HG03342 (cell line): ENCODE data around the gene FGD3.

Source experiments
- ATAC-seq: cut with Tn5 transposase; IDR thresholded peaks from one replicate; pipeline ENCODE4 v1.9.1; 2021; ENCODE audit warnings: mild to moderate bottlenecking, moderate library complexity; ENCODE audit not compliant: unreplicated experiment

Gene FGD3

GRCh38 chr9:93068956-93069355, 121.6 kb downstream of the FGD3 start:
- ATAC-seq = no peak

GRCh38 chr9:93071464-93071863, 124.1 kb downstream of the FGD3 start:
- ATAC-seq = no peak

DNA sequence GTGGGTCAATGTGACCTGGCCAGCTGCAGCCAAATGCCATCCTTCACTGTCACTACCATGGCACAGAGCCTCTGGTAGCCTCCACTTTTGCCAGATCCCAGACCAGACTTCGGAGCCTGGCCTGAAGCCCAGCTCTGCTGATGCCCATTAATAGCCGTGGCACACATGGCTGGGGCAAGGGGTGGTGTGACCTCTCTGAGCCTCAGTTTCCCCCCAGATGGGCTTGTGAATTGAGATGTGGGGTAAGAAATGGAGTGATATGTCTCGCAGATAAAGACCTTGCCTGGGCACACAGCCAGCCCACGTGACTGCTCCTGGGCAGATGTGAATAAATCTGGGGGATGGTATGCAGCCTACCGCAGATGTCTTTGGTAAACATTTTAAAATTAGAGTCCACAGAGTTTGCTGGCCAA, 125.1 kb downstream of the FGD3 start:
- no peak for ATAC-seq

- no peak for ATAC-seq
Observed at GRCh38 chr9:93076101-93076791, 128.9 kb downstream of the FGD3 start.

DNA sequence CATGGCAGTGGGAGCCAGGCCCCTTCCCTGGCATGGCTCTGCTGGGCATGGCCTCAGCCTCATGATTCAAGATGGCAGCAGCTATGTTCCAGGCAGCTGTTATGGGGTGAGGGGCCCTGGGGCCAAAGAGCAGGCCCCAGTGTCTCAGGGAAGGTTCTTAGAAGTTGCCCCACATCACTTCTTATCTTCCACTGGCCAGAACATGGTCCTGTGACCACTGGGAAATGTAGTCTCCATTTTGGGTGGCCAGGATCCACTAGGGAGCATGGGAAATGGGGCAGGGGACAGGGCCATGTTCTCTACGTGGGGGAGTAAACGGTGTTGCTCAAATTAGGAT, 129.4 kb downstream of the FGD3 start:
- ATAC-seq = no peak

- no peak for ATAC-seq
Observed at GRCh38 chr9:93077367-93077766, 130.0 kb downstream of the FGD3 start.

DNA sequence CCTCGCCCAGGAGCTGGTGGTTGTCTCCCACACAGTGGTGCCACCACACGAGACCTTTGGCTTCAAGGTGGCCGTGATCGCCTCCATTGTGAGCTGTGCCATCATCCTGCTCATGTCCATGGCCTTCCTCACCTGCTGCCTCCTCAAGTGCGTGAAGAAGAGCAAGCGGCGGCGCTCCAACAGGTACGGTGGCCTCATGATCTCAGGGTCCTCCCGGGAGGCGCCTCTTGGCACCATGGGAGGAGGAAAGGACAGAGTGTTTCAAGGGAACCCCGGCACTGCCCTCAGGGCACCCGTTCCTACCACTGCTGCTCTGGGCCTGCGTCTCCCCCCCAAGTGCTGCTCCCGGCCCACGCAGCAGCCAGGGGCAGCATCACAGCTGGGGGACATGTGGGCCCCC, 130.5 kb downstream of the FGD3 start:
- ATAC-seq = no peak

- no peak for ATAC-seq
Observed at GRCh38 chr9:93079371-93079770, 132.0 kb downstream of the FGD3 start.

GRCh38 chr9:93080406-93080805, 133.1 kb downstream of the FGD3 start:
- no peak for ATAC-seq

- no peak for ATAC-seq
Observed at GRCh38 chr9:93081081-93081529, 133.8 kb downstream of the FGD3 start.

DNA sequence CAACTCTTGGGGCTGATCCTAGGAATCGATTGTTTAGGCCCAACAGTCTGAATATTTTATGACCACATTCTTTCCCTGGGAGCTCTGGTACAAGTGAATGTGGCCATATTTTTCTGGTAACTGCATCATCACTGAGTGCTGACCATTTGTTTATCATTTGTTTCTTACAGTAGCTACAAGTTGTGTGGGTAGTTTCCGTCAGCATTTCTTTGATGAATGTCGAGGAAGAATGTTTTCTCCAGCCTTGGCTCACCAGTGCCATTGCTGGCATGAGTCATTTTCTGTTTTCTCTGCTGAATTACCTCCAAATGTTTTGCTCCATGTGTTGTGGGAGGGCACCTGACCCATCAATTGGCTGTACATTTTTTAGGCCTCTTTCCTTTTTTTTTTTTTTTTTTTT, 134.6 kb downstream of the FGD3 start:
- no peak for ATAC-seq

- no peak for ATAC-seq
Observed at GRCh38 chr9:93082841-93083411, 135.6 kb downstream of the FGD3 start.

- no peak for ATAC-seq
Observed at GRCh38 chr9:93083592-93084470, 136.5 kb downstream of the FGD3 start.

DNA sequence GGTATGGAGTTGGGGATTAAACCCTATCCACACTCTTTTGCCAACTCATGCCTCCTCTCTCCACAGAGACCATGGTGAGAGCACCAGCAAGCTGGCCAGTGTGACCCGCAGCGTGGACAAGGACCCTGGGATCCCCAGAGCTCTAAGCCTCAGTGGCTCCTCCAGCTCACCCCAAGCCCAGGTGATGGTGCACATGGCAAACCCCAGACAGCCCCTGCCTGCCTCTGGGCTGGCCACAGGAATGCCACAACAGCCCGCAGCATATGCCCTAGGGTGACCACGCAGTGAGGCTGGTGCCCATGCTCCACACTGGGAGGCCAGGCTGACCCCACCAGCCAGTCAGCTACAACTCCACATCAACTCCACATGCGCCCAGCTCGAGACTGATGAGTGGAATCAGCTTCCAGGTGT, 137.2 kb downstream of the FGD3 start:
- no peak for ATAC-seq

GRCh38 chr9:93085676-93086075, 138.4 kb downstream of the FGD3 start:
- no peak for ATAC-seq
